Upper lobe of left lung (tissue), 6 donors: Measurements from ENCODE around the gene STX1A. TPM values are rescaled to one million over a fixed set of nuclear protein-coding genes. Genes with fewer than 3 reads are reported as not detected.
"Not testable (repeated sequence)": the region's sequence is repeated elsewhere in the genome, so short reads cannot be mapped to it uniquely, and the experiment has no call there.

Source experiments
- ATAC-seq, 2 donors: fragments of 200-7000 bp; cut with Tn5 transposase; one replicate each; pipeline ENCODE4 v1.9.1; 2022; ENCODE audit warnings: mild to moderate bottlenecking in 2 of 2, moderate library complexity in 2 of 2; ENCODE audit not compliant: low FRiP score in 2 of 2
- DNase-seq, 2 donors: peaks; one replicate each; pipeline ENCODE4 v3.0.0-alpha.2; 2019 to 2020
- H3K27ac ChIP-seq, 4 donors: fragments of 200-600 bp; sonication (generic); one replicate each; pipeline ENCODE4 v1.5.1; 2016 to 2019
- H3K27me3 ChIP-seq, 4 donors: fragments of 200-600 bp; sonication (generic); one replicate each; pipeline ENCODE4 v1.5.1; 2017 to 2019
- H3K36me3 ChIP-seq, 4 donors: fragments of 200-600 bp; sonication (generic); one replicate each; pipeline ENCODE4 v1.5.1; 2016 to 2019
- H3K4me1 ChIP-seq, 4 donors: fragments of 200-600 bp; sonication (generic); one replicate each; pipeline ENCODE4 v1.5.1; 2018 to 2019
- H3K4me3 ChIP-seq, 4 donors: fragments of 200-600 bp; sonication (generic); one replicate each; pipeline ENCODE4 v1.5.1; 2017 to 2019; ENCODE audit warnings: mild to moderate bottlenecking in 2 of 4, moderate library complexity in 1 of 4
- H3K9me3 ChIP-seq, 4 donors: fragments of 200-600 bp; sonication (generic); one replicate each; pipeline ENCODE4 v1.5.1; 2018 to 2019
- EP300 ChIP-seq, 4 donors: sonication (generic); formaldehyde crosslinking; IDR thresholded peaks; one replicate each; pipeline ENCODE4 v1.5.1; 2017; ENCODE audit warnings: antibody characterized with exemption in 4 of 4, control low read depth in 2 of 4
- POLR2A ChIP-seq, 4 donors: fragments of 450-650 bp; IDR thresholded peaks; one replicate each; pipeline ENCODE4 v1.5.1; 2016 to 2017; ENCODE audit warnings: antibody characterized with exemption in 4 of 4, mild to moderate bottlenecking in 2 of 4
- POLR2AphosphoS5 ChIP-seq, 2 donors: sonication (generic); formaldehyde crosslinking; IDR thresholded peaks; one replicate each; pipeline ENCODE4 v1.5.1; 2017; ENCODE audit warnings: antibody characterized with exemption in 2 of 2
- WGBS, 2 donors: methylation state at CpG; one replicate each; pipeline ENCODE4 v1.1.5; 2017 to 2018; 5-methylcytosine and 5-hydroxymethylcytosine counted together
- total RNA-seq, 6 donors: library from RNA; depleted of rRNA in 4 of 6; stranded (reverse); fragments of >200 nt in 4 of 6; gene quantifications; one replicate each; pipeline versions ENCODE4 v1.1.0 to v1.2.1, GENCODE V29; 2016 to 2021
- TF ChIP-seq, protein P1 (sequence below), 6 experiments: fragments of 450-650 bp in 4 of 6; fragments of 200-600 bp in 2 of 6; sonication (generic) in 2 of 6; IDR thresholded peaks; one replicate each; pipeline ENCODE4 v1.5.1; 2016 to 2019; ENCODE audit warnings: antibody characterized with exemption in 6 of 6
- donor health status: DM: no; HTN: no; CAD: no; lungs with moderate emphysema.
- donor health status: DM: no; HTN: yes; CAD: no; lungs with severe emphysema.

The STX1A gene
- total RNA-seq, 6 donors from 2014 or later, result 4.1 to 16.9 (median 5.9) TPM

DNA sequence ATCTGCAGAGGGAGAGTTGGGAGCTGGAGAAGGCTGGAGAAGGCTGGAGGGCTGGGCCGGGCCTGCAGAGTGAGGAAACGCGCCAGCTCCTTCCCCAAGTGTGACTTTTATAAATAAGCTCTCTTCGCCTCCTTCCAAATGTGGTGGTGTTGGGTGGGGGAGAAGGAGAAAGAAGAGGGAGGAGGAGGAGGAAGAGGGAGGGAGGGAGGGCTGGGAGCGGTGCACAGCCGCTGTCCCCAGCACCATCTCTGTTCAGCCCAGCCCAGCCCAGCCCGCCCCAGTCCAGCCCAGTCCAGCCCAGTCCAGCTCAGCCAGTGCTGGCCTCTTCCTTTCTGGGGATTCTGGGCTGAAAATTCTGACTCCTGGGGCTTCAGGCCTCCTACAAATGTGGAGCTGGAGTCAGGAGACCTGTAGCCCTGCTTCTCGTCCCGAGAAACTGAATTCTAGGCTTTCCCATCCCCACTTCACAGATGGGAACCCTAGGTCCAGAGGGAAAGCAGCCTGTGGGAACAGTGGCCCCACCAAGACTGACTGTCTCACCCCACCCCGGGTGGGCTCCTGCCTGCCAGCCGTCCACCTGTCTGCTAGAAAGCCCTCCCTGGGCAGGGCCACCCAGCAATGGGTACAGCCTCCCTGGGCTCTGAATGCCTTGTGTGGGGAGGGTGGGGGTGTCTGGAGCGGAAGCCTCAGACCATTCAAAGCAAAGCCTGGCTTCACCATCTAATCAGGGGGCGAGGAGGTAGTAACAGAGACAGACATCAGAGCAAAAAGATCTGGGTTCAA is 2.3 kb downstream of the STX1A start:
- H3K4me1 ChIP-seq, result peaks cover 22 to 36% (median 29%) of the 10 kb centered on the region in 4 donors
- no peak overlapping the region for H3K27ac ChIP-seq
- no peaks in the 10 kb centered on the region for H3K27me3 ChIP-seq
- ATAC-seq (no peak), DNase-seq (no peak)
- no peaks in the 10 kb centered on the region for H3K36me3 ChIP-seq
- no peak for TF ChIP-seq EP300 (IDR thresholded peaks at IDR 0.05)
- TF ChIP-seq POLR2AphosphoS5 (IDR thresholded peaks at IDR 0.05), result no peak
- TF ChIP-seq, protein P1, sequence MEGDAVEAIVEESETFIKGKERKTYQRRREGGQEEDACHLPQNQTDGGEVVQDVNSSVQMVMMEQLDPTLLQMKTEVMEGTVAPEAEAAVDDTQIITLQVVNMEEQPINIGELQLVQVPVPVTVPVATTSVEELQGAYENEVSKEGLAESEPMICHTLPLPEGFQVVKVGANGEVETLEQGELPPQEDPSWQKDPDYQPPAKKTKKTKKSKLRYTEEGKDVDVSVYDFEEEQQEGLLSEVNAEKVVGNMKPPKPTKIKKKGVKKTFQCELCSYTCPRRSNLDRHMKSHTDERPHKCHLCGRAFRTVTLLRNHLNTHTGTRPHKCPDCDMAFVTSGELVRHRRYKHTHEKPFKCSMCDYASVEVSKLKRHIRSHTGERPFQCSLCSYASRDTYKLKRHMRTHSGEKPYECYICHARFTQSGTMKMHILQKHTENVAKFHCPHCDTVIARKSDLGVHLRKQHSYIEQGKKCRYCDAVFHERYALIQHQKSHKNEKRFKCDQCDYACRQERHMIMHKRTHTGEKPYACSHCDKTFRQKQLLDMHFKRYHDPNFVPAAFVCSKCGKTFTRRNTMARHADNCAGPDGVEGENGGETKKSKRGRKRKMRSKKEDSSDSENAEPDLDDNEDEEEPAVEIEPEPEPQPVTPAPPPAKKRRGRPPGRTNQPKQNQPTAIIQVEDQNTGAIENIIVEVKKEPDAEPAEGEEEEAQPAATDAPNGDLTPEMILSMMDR (IDR thresholded peaks at IDR 0.05), result no peak
- no peak for TF ChIP-seq POLR2A (IDR thresholded peaks at IDR 0.05)
- 66 to 78% methylated on average over 11 to 13 of the region's 13 CpGs for WGBS, 2 donors
- no peaks in the 10 kb centered on the region for H3K9me3 ChIP-seq
- no peak overlapping the region for H3K4me3 ChIP-seq

DNA sequence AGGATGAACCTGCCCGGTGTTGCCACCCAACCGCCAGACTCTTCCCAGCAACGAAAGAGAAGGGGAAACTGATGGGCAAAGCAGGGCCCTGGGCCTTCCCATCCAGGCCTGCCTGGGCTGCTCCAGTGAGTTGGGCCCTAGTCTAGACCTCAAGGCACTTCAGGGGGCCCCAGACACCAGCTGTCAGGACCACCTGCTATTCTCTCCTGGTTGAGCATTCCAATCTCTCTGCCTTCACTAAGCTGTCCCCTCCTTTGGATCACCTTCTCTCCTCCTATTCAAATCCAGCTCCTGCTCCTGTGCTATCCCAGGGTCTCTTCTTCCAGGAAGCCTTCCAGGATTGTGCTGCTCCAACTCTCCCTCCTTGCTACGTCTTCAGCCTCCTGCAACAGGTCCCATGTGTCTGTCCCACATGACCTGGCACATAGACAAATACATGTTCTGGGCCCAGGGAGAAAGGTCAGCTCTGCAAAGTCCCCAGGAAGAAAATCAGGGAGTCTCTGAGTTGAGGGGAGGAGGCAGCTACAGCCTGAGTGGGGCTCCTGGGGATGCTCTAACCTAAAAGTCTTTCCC is 3.1 kb downstream of the STX1A start:
- Histone ChIP-seq H3K27me3 (no peaks in the 10 kb centered on the region), H3K4me1 (peaks cover 22 to 36% (median 29%) of the 10 kb centered on the region in 4 donors), H3K36me3 (no peaks in the 10 kb centered on the region), H3K27ac (no peak overlapping the region), H3K9me3 (no peaks in the 10 kb centered on the region), H3K4me3 (no peak overlapping the region)
- DNase-seq, result no peak
- no peak for TF ChIP-seq POLR2AphosphoS5 (IDR thresholded peaks at IDR 0.05)
- TF ChIP-seq, protein P1 (IDR thresholded peaks at IDR 0.05), result no peak
- no peak for ATAC-seq
- WGBS, 2 donors, result 74 to 80% methylated on average over 4 of the region's 4 CpGs

DNA sequence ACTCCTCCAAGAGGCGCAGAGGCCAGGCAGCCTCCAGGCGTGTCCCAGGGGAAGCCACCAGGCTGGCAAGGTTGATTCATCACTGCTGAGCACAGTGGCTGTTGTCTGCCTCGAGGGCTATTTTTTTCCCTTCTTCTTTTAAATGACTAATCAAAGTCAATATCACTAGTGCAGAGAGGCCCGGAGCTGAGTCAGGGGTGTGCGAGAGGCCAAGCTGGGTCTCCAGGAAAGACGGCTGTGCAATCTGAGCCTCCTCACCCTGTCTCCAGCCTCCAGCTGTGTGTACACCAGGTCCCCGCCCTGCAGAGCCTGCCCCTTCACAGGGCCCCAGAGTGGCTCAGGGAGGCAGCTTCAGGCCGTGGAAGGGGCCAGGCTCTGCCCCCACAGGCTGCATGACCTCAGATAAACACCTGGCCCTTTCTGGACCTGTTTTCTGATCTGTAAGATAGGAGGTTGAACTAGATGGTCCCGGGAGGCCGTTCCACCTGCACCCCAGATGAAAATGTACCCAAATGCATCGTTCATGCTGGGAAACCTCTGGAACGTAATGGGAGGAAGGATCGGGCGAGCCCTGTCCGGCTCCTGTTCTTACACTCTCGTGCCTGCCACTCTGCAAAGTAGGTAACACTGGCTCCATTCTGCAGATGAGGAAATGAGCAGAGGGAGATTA is 3.7 kb downstream of the STX1A start:
- H3K27me3 ChIP-seq, result no peaks in the 10 kb centered on the region
- TF ChIP-seq POLR2A (IDR thresholded peaks at IDR 0.05) (no peak), POLR2AphosphoS5 (IDR thresholded peaks at IDR 0.05) (no peak), EP300 (IDR thresholded peaks at IDR 0.05) (no peak)
- TF ChIP-seq, protein P1 (IDR thresholded peaks at IDR 0.05), result no peak
- no peaks in the 10 kb centered on the region for H3K9me3 ChIP-seq
- 65 to 66% methylated on average over 14 to 16 of the region's 16 CpGs for WGBS, 2 donors
- H3K27ac ChIP-seq, result no peak overlapping the region
- no peak overlapping the region for H3K4me3 ChIP-seq
- DNase-seq, result no peak
- no peaks in the 10 kb centered on the region for H3K36me3 ChIP-seq
- ATAC-seq, result no peak
- H3K4me1 ChIP-seq, result peaks cover 22 to 36% (median 29%) of the 10 kb centered on the region in 4 donors

DNA sequence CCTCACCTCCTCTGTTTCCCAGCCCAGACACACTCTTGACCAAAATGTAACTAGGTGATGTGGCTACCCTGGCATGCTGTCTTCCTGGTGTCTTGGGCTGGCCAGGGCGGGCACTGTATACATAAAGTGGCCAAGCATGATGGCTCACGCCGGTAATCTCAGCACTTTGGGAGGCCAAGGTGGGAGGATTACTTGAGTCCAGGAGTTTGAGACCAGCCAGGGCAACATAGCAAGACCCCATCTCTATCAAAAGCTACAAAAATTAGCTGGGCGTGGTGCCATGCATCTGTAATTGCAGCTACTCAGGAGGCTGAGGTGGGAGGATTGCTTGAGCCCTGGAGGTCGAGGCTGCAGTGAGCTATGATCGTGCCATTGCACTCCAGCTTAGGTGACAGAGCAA is 6.2 kb downstream of the STX1A start:
- 90 to 93% methylated on average over 3 to 6 of the region's 6 CpGs for WGBS, 2 donors

DNA sequence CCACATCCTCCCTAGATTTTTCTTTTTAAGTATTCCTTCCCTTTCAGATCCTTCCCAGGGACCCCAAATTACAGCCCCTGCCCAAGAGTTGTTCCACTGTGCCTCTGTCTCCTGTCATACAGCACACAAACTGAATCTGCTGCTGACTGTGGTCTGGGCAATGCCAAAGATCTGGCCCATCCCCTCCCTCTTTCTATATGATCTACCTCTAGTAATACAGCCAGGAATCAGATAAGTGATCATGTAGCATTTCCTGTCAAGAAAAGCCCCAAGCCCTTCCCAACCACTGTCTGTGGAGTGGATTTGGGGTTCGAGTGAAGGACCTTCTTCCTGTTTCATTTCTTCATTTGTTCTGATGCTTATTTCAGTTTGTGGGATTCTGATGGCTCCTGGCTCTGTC is 6.7 kb downstream of the STX1A start:
- DNase-seq (no peak), ATAC-seq (no peak)
- Histone ChIP-seq H3K4me1 (peaks cover 5 to 12% (median 10%) of the 10 kb centered on the region in 4 donors), H3K4me3 (no peak overlapping the region), H3K9me3 (no peaks in the 10 kb centered on the region), H3K36me3 (no peaks in the 10 kb centered on the region), H3K27me3 (no peaks in the 10 kb centered on the region), H3K27ac (no peak overlapping the region)
- TF ChIP-seq POLR2AphosphoS5 (IDR thresholded peaks at IDR 0.05), result no peak
- TF ChIP-seq POLR2A (IDR thresholded peaks at IDR 0.05), result no peak
- TF ChIP-seq, protein P1 (IDR thresholded peaks at IDR 0.05), result no peak
- no peak for TF ChIP-seq EP300 (IDR thresholded peaks at IDR 0.05)
- 70 to 80% methylated on average over 1 of the region's 1 CpG for WGBS, 2 donors

More for the DNA sequence above, 6.2 kb downstream of the STX1A start:
- H3K36me3 ChIP-seq, H3K4me3 ChIP-seq, H3K27me3 ChIP-seq, ATAC-seq, H3K9me3 ChIP-seq, H3K27ac ChIP-seq, DNase-seq: not testable (repeated sequence)
- H3K4me1 ChIP-seq, result peaks cover 11 to 18% (median 15%) of the 10 kb centered on the region in 4 donors
